Posterior vena cava (tissue), 2 donors: ENCODE results near the gene VPS33A. TPM values are rescaled to one million over a fixed set of nuclear protein-coding genes. Genes with fewer than 3 reads are reported as not detected.

Experiments used
- DNase-seq: peaks from one replicate; pipeline ENCODE4 v3.0.0-alpha.2; 2020; ENCODE audit warnings: low spot score
- intact Hi-C, 2 donors: fragments of 100-400 bp; cut with DNase I; formaldehyde crosslinking; loops; one replicate each; pipeline versions ENCODE4 v1.14.1 to v1.14.2; 2022 to 2023
- long read RNA-seq, 2 donors: library from polyadenylated mRNA; unstranded; transcript quantifications; one replicate each; pipeline ENCODE4 v2.0.0, GENCODE V29; 2020 to 2021
- total RNA-seq, 2 donors: library from RNA; stranded (reverse); fragmentation: NEBNext Ultra II Directional; extraction: Animal tissue kit (Norgen Biotek cat#: 25700); gene quantifications; one replicate each; pipeline ENCODE4 v1.2.1, GENCODE V29; 2021
- donor health status: DM: yes; HTN: yes; CAD: no.
- donor health status: DM: yes; HTN: yes; CAD: no.

The VPS33A gene
- 10 to 100 TPM; 12.3 to 12.6 TPM for total RNA-seq
- long read RNA-seq, donor 1, full-length matches to known transcripts: 11 of 13 reads
- long read RNA-seq, donor 1, partial matches to known transcripts: 2 of 13 reads
- long read RNA-seq, donor 1, other reads (novel, unspliced or antisense): 0 of 13 reads
- long read RNA-seq, donor 2, full-length matches to known transcripts: 34 of 37 reads
- long read RNA-seq, donor 2, partial matches to known transcripts: 3 of 37 reads
- long read RNA-seq, donor 2, other reads (novel, unspliced or antisense): 0 of 37 reads

DNA sequence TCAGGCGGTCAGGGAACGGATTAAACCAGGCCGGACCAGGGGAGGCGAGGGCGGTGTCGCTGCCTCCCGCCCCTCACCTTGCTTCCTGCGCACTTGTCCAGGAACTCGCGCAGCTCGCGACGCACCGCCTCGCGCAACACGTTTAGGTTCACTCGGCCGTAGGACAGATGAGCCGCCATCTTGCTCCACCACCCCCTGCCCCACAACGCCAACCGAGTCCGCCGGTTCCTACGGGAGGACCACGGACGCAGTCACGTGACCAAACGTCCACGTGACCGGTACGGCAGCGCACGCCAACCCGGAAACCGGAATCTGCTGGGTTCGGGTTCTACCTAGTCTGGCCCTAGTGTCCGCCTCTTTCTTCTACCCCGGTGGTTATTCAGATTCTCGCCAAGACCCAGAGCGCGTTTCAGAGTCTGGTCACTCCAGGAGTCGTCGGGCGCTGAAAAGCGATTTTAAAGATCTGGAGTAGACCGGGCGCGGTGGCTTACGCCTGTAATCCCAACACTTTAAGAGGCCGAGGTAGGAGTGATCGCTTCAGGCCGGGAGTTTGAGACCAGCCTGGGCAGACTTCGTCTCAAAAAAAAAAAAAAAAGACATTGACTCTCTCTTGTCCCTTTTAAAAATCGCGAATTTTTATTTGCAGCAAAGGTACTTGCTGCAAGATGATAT, at the start of gene VPS33A:
Gene VPS33A (minus strand): TSS at position 265 of the 672 bp plus-strand sequence. CDS start 86 bp downstream, at position 179.
- intact Hi-C loops: no loop called here
- peak; percentile 99 for DNase-seq

DNA sequence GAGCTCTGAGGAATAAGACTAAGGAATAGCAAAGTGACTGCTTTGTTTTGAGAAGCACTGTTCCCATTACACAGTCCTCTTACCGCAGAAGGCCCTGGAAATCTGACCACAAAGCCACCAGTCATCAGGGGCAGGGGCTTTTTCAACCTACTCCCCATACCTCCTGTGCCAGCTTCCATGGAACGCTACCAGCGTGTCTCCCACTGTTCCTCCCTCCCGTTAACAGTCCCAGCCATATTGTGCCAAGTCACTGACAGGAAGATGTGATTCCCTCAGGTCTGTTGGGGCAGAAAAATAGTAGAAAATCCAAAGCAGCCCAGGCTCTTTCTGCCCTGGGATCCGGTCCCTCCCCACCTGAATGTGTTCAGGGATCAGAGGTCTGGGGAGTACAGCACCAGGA, 46.6 kb upstream of the VPS33A start:
- no peak for DNase-seq
- intact Hi-C loops: no loop called here

DNA sequence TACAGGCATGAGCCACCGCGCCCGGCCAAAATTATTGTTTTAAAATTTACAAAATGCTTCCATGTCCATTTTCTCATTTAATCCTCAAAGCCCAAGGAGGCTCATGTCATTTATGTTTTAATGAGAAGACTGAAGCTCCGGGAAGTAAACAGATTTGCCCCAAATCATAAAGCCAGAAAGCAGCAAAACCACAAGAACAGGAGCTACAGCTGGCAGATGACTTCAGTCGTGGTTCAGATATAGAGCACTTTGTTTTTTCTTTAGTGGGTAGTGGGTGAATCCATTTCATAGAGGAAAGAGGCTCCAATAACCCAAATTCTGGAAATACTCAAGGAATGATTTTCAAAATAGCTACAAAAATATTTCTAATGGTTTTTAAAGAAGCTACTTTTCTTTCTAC, 45.4 kb upstream of the VPS33A start:
- no peak for DNase-seq
- intact Hi-C loops: no loop called here

DNA sequence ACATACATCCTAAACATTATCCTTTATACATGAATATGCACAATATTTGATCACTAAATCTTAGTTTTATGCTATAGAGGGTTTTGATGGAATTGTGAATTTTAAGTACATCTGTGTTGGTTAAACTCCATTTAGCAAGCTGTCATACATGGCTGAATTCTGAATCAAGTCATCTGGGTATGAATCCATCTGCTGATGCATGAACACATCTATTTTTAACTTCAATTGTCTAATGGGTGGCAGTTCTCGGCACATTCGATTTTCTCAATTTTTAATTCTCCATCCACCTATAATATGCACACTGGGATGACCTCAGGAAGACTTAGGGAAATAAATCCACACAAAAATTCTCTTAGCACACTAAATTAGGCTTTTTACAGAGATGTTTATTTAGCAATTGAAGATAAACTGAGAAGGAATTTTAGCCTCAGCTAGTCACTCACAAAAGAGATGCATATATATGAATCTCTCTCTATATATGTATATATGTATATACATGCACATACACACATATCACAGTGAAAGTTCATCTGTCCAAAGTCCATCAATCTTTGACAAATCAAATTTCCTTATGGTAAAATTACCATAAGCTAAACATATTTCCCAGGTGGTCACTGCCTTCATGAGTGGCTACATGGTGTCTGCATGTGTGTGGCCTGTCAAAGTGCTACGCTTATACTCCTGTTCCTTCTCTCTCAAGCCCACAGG, 44.5 kb upstream of the VPS33A start:
- DNase-seq: no peak
- intact Hi-C loops: no loop called here

DNA sequence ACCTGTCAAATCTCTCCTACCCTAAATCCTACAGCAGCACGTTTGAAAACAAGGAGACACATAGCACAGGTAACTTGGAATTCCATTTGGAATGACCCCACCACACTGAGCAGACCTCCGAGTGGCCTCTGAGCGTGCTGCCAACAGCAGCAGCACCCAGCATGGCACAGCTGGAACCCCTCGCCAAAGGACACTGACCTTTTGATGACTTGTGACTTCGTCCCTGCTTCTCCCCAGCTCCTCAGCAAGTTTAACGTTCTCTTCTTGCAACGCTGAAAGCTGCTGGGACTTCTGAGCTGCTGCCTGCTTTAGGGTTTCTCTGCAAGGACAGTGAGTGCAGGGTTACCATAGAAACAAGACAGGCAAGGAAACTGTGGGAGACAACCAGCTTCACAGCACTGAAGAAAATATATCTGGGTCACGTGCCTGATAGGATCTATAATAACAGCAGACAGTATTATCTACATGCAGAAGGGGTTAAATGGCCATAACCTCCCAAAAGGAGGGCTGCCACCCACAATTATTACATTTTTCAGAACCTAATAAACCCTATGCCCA, 43.3 kb upstream of the VPS33A start:
- intact Hi-C loops: no loop called here
- no peak for DNase-seq

DNA sequence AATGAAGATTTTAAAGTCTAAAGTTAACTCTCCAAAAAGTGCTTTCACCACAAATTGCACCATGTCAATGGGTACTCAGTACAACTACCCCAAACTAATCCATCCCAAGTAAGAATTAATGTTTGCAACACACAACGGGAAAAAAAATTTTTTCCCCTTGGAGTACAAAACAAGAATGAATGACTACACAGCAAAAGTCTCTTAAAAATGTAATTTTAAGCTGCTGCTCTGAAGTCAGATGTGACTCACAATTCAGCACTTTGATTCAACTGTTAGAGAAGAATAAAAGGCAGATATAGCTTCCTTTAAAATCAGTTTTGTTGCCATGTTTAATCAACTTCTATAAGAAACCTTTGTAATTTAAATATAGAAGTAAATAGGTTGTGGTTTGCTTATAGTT, 42.5 kb upstream of the VPS33A start:
- intact Hi-C loops: no loop called here
- DNase-seq: no peak

DNA sequence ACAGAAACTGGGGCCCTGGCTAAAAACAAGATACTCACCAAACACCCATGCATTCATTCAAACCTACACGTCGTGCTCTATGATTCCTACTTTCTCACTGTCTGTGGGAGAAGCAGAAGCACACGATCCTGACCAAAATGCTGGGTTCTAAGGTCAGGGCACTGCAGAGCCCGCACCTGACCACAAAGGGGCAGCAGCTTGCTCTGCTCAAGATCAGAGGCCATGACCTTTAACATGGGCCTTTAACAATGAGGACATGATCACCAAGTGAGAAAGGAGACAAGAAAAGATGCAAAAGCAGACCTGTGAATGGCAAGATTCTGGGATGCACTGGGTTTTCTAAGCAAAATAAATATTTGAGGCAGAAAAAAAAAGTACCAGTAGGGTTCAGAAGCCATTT, 40.1 kb upstream of the VPS33A start:
- intact Hi-C loops: no loop called here
- no peak for DNase-seq

DNA sequence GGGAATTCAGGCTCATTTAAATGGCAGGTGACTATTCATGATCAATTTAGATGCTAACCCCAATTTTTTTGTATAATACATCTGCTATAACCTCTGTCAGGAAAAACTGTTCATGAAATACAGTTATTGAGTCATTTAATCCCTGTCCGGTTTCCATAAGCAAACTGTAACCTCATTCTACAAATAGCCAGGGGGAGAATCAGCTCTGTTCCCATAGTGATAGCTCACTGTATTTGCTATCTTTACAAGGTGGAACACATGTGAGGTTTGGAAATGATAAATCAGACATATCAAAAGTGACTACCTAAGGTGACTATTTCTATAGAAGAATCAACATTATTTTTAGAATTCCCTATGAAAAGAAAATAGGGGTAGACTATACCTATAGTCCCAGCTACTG, 38.6 kb upstream of the VPS33A start:
- intact Hi-C loops: no loop called here
- DNase-seq: no peak

DNA sequence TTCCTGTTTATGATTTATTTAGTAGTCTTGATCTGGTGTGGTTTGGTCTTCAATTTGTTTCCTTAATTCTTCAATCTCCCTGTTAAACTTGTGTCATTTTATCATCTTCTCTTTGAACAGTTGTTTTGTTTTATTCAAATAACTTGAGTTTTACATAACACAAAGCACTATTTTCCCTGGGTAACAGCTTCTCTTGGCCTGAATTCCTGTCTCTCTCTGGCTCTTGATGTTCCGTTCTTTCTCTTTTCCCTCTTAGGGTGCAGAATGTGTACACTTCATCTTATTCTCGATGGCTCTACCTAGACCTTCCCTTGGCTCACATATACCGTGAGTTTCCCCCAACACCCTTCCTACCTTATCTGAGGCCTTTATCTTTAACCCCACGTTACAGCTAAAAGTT, 36.8 kb upstream of the VPS33A start:
- DNase-seq: no peak
- intact Hi-C loops: no loop called here

DNA sequence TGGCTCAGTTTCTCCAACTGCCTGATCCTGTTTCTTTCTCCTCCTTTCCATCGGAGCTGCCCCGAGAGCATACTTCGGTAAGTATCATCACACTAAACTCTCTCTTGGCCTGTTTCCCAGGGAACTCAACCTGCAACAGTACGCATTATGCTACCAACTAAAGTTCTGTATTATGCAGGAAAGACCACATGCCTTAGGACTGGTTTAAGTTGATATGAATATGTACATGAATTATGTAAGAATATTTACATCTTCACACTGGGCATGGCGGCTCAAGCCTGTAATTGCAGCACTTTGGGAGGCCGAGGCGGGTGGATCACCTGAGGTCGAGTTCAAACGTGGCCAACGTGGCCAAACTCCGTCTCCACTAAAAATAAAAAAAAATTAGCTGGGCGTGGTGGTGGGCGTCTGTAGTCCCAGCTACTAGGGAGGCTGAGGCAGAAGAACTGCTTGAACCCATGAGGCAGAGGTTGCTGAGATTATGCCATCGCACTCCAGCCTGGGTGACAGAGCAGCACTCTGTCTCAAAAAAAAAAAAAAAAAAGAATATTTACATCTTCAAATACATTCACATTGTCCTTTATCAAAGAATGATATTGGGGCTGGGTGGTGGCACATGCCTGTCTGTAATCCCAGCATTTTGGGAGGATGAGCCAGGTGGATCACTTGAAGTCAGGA, 31.9 kb upstream of the VPS33A start:
- DNase-seq: no peak
- intact Hi-C loops: no loop called here

DNA sequence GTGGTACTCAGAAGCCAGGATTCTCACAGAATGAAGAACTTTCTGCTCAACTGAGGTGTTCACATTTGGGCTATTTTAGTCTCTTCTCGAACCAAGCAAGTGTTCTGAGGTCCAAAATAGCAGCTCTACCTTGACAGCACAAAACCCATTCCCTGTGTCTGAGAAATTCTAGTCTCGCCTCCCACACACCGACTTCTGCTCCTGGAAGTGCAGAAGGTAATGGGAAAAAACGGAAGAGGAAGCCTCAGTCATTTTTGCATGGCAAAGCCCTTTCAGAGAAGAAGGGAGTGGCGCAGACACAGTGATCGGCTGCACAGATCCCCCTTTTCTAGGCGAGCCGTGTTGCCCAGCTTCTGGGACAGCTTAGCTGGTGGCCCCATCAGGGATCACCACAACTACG, 31.2 kb upstream of the VPS33A start:
- DNase-seq: no peak
- intact Hi-C loops: no loop called here

DNA sequence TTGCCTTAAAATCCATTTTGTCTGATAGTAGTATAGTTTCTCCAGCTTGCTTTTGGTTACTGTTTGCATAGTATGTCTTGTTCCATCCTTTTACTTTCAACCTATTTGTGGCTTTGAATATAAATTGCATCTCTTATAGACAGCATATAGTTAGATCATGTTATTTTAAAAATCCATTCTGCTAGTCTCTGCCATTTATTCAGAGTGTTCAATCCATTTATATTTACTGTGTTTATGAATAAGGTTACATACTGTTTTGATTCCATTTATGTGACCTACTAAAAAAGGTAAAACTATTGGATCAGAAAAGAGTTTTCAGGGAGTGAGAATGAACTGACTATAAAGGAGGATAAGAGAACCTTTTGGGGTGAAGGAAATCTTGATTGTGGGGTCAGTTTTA, 29.6 kb upstream of the VPS33A start:
- DNase-seq: no peak
- intact Hi-C loops: no loop called here

DNA sequence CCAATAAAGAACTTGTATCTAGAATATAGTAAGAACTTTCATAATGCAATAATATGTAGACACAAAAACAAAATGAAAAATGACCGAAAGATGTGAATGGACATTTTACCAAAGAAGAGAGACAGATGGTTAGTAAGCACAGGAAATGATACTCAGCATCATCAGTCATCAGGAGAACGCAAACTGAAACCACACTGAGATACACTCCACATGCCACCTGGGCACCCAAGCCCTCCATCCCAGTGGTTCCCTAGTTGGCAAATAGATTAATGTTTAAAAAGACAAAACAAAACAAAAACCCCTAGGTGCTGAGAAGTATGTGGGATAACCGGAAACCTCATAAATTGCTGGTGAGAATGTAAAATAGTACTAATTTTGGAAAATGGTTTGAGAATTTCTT, 26.8 kb upstream of the VPS33A start:
- intact Hi-C loops: no loop called here
- no peak for DNase-seq

DNA sequence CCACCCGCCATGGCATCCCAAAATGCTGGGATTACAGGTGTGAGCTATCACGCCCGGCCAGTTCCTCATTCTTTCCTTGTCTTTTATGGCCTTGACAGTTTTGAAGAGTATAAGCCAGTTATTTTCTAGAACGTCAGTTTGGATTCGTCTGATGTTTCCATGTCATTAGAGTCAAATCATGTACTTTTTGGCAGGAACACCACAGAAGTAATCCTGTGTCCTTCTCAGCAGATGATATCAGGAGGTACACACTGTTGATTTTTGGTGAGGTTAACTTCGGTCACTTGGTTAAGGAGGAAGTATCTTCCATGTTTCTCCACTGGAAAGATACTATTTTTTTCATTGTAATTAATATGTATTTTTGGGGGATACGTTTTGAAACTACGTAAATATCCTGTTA, 25.1 kb upstream of the VPS33A start:
- intact Hi-C loops: no loop called here
- DNase-seq: no peak

DNA sequence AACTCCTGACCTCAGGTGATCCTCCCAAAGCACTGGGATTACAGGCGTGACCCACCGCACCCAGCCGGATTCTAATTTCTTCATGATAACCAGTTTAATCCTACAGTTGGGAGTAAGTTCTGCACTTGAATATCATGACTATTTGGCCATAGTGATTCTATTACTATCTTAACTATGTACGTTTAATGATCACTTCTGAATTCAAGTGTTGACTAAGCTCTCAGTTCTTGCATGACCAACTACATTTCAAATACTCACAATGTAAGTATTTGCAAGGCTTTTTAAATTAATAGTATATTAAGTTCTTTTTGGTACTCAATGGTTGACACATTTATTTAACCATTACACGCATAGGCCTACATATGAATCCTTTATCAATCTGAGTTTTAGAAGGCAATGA, 17.4 kb upstream of the VPS33A start:
- DNase-seq: no peak
- intact Hi-C loops: no loop called here

DNA sequence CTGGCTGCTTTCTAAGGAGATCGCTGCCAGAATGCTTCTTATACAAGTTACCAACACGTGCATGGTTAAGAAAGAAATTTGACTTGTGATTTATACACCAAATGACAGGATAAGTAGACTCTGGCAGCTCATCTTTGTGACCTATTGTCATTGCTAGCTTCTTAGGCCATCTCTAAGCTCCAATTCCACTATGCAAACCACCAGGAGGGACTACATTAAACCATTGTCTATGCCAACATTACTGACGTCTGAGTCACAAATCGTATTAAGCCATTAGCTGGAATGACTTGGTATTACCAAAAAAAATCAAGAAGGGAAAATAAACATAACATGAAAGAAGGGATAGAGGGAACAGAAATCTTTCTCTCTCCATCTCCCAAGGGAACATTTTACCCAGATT, 15.8 kb upstream of the VPS33A start:
- intact Hi-C loops: no loop called here

DNA sequence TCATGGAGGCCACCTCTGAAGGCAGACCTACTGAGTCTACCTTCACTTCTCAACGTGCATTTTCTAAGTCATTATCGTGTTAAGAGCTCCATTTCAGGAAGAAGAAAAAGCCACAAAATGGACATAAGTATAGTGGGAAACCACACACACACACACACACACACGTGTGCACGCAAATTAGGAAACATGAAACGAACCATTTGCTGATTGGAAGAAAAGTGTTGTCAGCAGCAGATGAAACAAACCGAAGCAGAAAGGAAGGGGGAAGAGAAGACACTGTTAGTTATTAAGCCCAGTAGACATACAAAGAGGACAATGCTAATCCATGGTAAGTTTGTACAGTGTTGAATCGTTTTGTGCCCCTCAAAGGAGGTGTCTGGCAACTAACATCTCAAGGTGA, 9.9 kb upstream of the VPS33A start:
- intact Hi-C loops: no loop called here
- no peak for DNase-seq

More for the DNA sequence above, 15.8 kb upstream of the VPS33A start:
- no peak for DNase-seq

DNA sequence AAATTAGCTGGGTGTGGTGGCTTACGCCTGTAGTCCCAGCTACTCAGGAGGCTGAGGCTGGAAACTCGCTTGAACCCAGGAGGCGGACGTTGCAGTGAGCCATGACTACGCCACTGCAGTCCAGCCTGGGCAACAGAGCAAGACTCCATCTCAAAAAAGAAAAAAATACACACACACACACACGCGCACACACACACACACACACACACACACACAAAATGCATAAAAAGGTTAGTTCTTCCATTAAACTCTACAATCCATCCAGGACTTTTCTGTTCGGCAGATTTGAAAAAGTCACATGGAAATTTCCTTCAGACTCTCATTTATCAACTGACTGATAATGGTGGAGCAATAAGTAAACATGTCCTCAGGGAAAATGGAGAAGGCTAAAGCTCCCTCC, 9.2 kb upstream of the VPS33A start:
- no peak for DNase-seq
- intact Hi-C loops: no loop called here

DNA sequence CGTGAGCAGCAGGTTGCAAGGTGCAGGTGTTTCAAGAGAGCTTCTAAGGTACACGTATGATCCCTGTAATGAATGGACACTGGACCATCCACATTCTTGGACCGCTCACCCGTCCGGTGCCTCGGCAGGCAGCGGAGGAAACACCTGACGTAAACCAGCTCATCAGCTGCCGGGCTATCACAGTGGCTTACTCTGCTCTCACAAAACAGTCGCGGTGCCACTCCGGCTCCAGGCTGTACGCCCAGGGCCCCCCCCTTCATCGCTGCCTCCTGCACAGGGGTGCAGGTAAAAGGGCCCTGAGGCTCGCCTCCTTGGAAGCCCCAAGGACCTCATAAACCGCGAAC, 436 bp downstream of the VPS33A start:
- intact Hi-C loops: no loop called here
- DNase-seq: peak; percentile 84

DNA sequence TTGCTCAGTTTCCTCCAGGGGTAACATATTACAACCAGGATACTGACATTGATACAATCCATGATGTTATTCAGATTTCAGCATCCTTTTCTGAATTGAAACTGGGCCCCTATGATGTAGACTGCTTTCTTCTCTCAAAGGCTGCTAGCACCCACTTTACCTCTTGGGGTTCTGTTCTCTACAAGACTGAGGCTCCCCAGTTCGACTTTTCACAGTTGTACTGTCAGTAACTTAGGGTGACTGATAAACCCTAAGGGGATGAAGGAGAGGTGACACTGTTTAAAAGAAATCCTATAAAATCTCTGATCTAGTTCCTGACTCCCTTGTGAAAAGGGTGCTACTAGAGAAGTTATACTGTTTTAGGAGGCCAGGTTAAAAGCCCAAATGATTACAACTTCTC, 818 bp downstream of the VPS33A start:
- intact Hi-C loops: no loop called here
- DNase-seq: no peak
